GM12878 (cell line): ENCODE data around the gene CSTF2T.

Experiments
- PKNOX1 ChIP-seq: fragments of 450-650 bp; IDR thresholded peaks from 2 replicates; pipeline ENCODE4 v1.6.1; 2016; ENCODE audit warnings: mild to moderate bottlenecking
- RELA ChIP-seq: fragments of 450-650 bp; IDR thresholded peaks from 2 replicates; pipeline ENCODE4 v1.8.0; 2014; ENCODE audit warnings: borderline replicate concordance; ENCODE audit not compliant: partially characterized antibody

GRCh38 chr10:51653025-51653424 lies 46.4 kb downstream of the CSTF2T start:
- TF ChIP-seq RELA (no peak), PKNOX1 (no peak)
